Ectodermal cell (in vitro differentiated cells): Measurements from ENCODE around the gene MTAP.

Experiments
- H3K27ac ChIP-seq: 2 replicates; pipeline ENCODE4 v1.7.0; 2013; ENCODE audit warnings: mild to moderate bottlenecking, low read depth, low read length; ENCODE audit not compliant: insufficient read depth, poor library complexity, severe bottlenecking
- H3K27me3 ChIP-seq: 2 replicates; pipeline ENCODE4 v1.7.0; 2013; ENCODE audit warnings: mild to moderate bottlenecking, low read length; ENCODE audit not compliant: insufficient read depth, control insufficient read depth, poor library complexity, severe bottlenecking
- H3K36me3 ChIP-seq: one replicate; pipeline ENCODE4 v1.7.0; 2013; ENCODE audit warnings: low read length; ENCODE audit not compliant: control insufficient read depth, insufficient read depth
- H3K4me1 ChIP-seq: one replicate; pipeline ENCODE4 v1.7.0; 2013; ENCODE audit warnings: low read length; ENCODE audit not compliant: control insufficient read depth, insufficient read depth
- H3K4me3 ChIP-seq: 2 replicates; pipeline ENCODE4 v1.7.0; 2013; ENCODE audit warnings: low read depth, low read length, control low read depth; ENCODE audit not compliant: insufficient read depth
- H3K9me3 ChIP-seq: 2 replicates; pipeline ENCODE4 v1.7.0; 2013; ENCODE audit warnings: mild to moderate bottlenecking, low read length, moderate library complexity; ENCODE audit not compliant: control insufficient read depth
- WGBS, 2 experiments: methylation state at CpG; one replicate each; pipeline ENCODE4 v1.1.7; 2013; ENCODE audit warnings: missing lambda C conversion rate in 2 of 2; 5-methylcytosine and 5-hydroxymethylcytosine counted together

The MTAP gene

DNA sequence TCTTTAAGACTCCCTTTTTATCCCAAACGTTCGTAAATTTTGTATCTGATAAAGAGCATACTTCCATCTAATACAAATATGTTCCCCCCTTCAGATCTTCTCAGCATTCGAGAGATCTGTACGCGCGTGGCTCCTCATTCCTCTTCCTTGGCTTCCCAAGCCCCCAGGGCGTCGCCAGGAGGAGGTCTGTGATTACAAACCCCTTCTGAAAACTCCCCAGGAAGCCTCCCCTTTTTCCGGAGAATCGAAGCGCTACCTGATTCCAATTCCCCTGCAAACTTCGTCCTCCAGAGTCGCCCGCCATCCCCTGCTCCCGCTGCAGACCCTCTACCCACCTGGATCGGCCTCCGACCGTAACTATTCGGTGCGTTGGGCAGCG is 171.9 kb downstream of the MTAP start:
- Histone ChIP-seq H3K4me3 (peak overlapping the region; percentile 42), H3K27me3 (peaks cover 100% of the 10 kb centered on the region), H3K9me3 (no peaks in the 10 kb centered on the region), H3K36me3 (no peaks in the 10 kb centered on the region), H3K4me1 (peaks cover 4% of the 10 kb centered on the region), H3K27ac (no peak overlapping the region)
- 2% methylated on average over 21 of the region's 21 CpGs for WGBS, 2 experiments

DNA sequence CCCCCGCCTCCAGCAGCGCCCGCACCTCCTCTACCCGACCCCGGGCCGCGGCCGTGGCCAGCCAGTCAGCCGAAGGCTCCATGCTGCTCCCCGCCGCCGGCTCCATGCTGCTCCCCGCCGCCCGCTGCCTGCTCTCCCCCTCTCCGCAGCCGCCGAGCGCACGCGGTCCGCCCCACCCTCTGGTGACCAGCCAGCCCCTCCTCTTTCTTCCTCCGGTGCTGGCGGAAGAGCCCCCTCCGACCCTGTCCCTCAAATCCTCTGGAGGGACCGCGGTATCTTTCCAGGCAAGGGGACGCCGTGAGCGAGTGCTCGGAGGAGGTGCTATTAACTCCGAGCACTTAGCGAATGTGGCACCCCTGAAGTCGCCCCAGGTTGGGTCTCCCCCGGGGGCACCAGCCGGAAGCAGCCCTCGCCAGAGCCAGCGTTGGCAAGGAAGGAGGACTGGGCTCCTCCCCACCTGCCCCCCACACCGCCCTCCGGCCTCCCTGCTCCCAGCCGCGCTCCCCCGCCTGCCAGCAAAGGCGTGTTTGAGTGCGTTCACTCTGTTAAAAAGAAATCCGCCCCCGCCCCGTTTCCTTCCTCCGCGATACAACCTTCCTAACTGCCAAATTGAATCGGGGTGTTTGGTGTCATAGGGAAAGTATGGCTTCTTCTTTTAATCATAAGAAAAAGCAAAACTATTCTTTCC is 172.4 kb downstream of the MTAP start:
- peak overlapping the region; percentile 42 for H3K4me3 ChIP-seq
- H3K27me3 ChIP-seq, result peaks cover 100% of the 10 kb centered on the region
- no peaks in the 10 kb centered on the region for H3K36me3 ChIP-seq
- no peaks in the 10 kb centered on the region for H3K9me3 ChIP-seq
- H3K27ac ChIP-seq, result no peak overlapping the region
- H3K4me1 ChIP-seq, result peaks cover 4% of the 10 kb centered on the region
- 0% methylated on average over 49 to 50 of the region's 51 CpGs for WGBS, 2 experiments

DNA sequence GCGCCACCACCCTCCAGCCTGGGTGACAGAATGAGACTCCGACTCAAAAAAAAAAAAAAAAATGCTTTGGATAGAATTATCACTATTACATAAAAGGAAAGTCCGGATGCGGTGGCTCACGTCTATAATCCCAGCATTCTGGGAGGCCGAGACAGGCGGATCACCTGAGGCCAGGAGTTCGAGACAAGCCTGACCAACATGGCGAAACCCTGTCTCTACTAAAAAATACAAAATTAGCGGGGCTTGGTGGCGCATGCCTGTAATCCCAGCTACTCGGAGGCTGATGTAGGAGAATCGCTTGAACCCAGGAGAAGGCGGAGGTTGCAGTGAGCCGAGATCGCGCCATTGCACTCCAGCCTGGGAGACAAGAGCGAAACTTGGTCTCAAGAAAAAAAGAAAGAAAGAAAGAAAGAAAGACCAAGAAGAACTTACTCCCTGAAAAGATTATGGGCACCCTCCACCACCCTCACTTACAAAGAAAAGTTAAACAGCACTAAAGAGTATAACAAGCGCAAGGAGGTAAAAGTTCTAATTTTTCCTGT is 174.0 kb downstream of the MTAP start:
- peaks cover 97% of the 10 kb centered on the region for H3K27me3 ChIP-seq
- H3K9me3 ChIP-seq, result no peaks in the 10 kb centered on the region
- no peaks in the 10 kb centered on the region for H3K36me3 ChIP-seq
- H3K27ac ChIP-seq, result no peak overlapping the region
- H3K4me1 ChIP-seq, result peaks cover 4% of the 10 kb centered on the region
- 29% methylated on average over 18 to 19 of the region's 19 CpGs for WGBS, 2 experiments
- no peak overlapping the region for H3K4me3 ChIP-seq

DNA sequence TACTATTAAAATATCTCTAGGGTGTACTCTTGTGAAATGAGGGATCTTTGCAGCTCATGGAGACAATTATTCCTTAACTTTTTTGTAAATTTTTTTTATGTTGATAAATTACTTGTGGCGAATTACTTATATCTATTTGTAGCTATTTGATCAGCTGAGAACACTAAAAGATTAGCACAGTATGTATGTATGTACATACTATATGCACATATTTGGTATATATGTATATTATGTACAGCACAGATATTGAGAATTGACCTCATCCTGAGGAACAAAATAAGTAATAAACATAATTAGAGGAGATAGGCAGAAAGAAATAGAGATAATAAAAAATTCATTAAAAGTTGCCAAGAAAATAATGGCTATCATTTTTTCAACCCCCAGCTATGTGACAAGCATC is 180.0 kb downstream of the MTAP start:
- no peaks in the 10 kb centered on the region for H3K9me3 ChIP-seq
- no peak overlapping the region for H3K4me3 ChIP-seq
- 100% methylated on average over 1 of the region's 1 CpG; no CpG with 5 or more reads in 1 of the 2 experiments for WGBS, 2 experiments
- peaks cover 97% of the 10 kb centered on the region for H3K27me3 ChIP-seq
- no peaks in the 10 kb centered on the region for H3K4me1 ChIP-seq
- no peak overlapping the region for H3K27ac ChIP-seq
- H3K36me3 ChIP-seq, result no peaks in the 10 kb centered on the region

DNA sequence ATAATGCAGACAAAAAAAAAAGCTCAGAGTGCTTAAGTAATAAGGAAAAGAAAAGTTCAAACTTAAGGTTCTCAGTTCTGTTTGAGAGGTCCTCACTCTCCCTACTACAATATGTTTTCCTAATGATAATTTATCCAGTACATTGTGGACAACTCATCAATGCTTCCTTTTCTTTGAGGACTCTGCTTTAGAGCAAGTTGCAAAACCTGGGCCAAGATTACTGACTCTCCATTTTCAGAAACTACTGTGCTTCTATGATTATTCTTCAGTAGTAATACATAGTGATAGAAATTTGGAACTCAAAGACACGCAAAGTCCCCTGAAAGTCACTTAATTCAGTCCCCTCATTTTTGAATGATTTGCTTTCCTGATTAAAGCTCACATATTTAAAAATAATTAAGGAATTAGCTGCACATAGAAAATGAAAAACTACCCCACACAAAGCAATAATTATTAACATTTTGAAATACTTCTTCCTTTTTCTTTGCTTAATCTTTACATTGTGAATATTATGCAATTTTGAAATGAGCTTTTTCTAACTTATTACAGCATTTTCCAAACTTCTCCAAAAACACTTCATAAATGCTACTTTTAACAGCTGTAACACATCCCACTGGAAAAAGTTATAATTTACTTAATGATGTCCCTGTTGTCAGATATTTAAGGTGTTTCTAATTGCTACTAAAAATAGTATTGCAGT is 180.6 kb downstream of the MTAP start:
- WGBS, 2 experiments, result no CpG with 5 or more reads among the region's 1 CpG
- Histone ChIP-seq H3K9me3 (no peaks in the 10 kb centered on the region), H3K27me3 (peaks cover 97% of the 10 kb centered on the region)

DNA sequence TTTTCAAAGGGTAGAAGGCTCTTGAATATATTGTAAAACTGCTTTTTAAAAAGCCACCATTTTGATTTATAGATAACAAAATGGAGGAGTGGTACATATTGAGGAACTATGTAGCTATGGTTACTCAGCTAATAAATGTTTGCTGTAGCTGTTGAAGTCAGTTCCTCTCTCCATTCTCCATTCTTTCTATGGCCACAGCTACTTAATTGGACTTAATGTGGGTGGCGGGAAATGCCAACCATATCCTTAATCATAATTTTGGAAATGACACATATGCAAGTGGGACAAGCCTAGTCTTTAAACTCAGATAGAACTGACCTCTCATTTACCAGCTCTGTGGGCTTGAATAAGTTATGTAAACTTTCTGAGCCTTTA is 181.1 kb downstream of the MTAP start:
- Histone ChIP-seq H3K4me3 (no peak overlapping the region), H3K27ac (no peak overlapping the region), H3K4me1 (no peaks in the 10 kb centered on the region), H3K9me3 (no peaks in the 10 kb centered on the region), H3K36me3 (no peaks in the 10 kb centered on the region), H3K27me3 (peaks cover 97% of the 10 kb centered on the region)
- 75 to 87% methylated on average over 1 of the region's 1 CpG for WGBS, 2 experiments

More for the DNA sequence above, 180.6 kb downstream of the MTAP start:
- H3K36me3 ChIP-seq, result no peaks in the 10 kb centered on the region
- H3K4me3 ChIP-seq, result no peak overlapping the region
- no peaks in the 10 kb centered on the region for H3K4me1 ChIP-seq
- H3K27ac ChIP-seq, result no peak overlapping the region

DNA sequence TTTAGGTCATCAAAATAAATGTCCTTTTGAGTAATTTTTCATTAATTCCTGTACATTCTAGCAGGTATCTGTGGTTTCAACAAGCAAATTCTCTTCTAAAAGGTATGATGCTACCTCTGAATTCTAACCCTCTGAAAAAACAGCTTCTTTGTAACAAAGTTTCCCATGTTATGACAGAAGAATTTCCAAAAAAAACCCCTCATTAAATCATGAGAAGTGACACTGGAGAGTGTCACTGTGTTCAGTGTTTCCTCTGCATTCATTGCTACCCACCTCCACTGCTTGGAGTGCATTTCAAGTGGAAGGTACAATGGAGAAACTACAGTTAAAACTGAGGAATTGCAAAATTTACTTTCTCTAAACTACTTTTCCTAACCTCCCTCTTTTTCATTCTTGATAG is 181.7 kb downstream of the MTAP start:
- H3K9me3 ChIP-seq, result no peaks in the 10 kb centered on the region
- H3K27me3 ChIP-seq, result peaks cover 97% of the 10 kb centered on the region
- no peak overlapping the region for H3K27ac ChIP-seq
- no peak overlapping the region for H3K4me3 ChIP-seq
- no peaks in the 10 kb centered on the region for H3K4me1 ChIP-seq
- no peaks in the 10 kb centered on the region for H3K36me3 ChIP-seq

DNA sequence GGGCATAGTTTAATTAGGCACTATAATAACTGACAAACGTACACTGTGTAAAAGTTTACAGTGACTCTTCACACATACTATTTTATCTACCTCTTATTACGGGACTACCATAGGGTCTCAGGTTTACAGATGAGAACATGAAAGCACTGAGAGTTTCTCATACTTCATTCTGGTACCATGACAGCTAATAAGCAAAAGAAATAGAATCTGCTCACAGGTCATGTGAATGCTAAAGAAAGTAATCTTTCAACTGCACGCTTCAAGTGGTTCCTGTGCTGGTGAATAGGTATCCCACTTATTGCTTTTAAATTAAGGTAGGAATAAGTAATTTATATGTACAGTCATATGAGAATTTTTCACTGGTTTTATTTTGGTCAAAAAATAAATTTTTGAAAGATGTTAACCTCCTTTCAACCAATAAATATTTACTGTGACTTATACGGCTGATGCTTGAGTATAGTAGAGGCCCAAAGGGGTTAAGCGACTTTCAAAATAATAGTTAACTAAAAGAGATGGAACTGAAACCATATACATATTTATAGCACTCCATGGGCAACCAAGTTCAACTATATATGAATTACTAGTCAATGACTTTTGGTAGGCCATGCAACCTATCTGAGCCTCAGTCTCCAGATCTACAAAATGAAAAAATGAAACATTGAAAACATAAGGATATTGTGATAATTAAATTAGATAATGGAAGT is 183.7 kb downstream of the MTAP start:
- no peaks in the 10 kb centered on the region for H3K9me3 ChIP-seq
- no peak overlapping the region for H3K27ac ChIP-seq
- H3K36me3 ChIP-seq, result no peaks in the 10 kb centered on the region
- H3K4me1 ChIP-seq, result no peaks in the 10 kb centered on the region
- H3K4me3 ChIP-seq, result no peak overlapping the region
- H3K27me3 ChIP-seq, result peaks cover 100% of the 10 kb centered on the region
- WGBS, 2 experiments, result 73 to 85% methylated on average over 2 to 4 of the region's 5 CpGs
